SK-N-MC (cell line): ENCODE results near the gene POLR2C.

Experiments used
- DNase-seq: peaks from one replicate; pipeline ENCODE4 v3.0.0-alpha.2; 2011; ENCODE audit warnings: low read depth, low spot score
- H3K27ac ChIP-seq: fragments of 200-600 bp; sonication (generic); 2 replicates; pipeline ENCODE4 v1.5.1; 2016; ENCODE audit warnings: mixed run types
- H3K36me3 ChIP-seq: fragments of 200-600 bp; sonication (generic); 2 replicates; pipeline ENCODE4 v1.6.1; 2017; ENCODE audit warnings: antibody characterized with exemption, low read length, mixed read lengths; ENCODE audit not compliant: insufficient read depth
- H3K4me3 ChIP-seq: fragments of 200-600 bp; sonication (generic); 2 replicates; pipeline ENCODE4 v1.5.1; 2016
- H3K9ac ChIP-seq: fragments of 200-600 bp; sonication (generic); 2 replicates; pipeline ENCODE4 v1.8.0; 2017; ENCODE audit warnings: mixed run types, mixed read lengths; ENCODE audit not compliant: insufficient read length
- H3K9me3 ChIP-seq: fragments of 200-600 bp; sonication (generic); 2 replicates; pipeline ENCODE4 v1.6.1; 2017; ENCODE audit warnings: low read depth, mild to moderate bottlenecking, antibody characterized with exemption, low read length, moderate library complexity, mixed read lengths
- EZH2 ChIP-seq: fragments of 200-600 bp; sonication (generic); IDR thresholded peaks from one replicate; pipeline ENCODE4 v1.6.1; 2017; ENCODE audit warnings: antibody characterized with exemption
- FOXP2 ChIP-seq: optimal IDR thresholded peaks from 2 replicates; pipeline ENCODE3; 2011; ENCODE audit warnings: mild to moderate bottlenecking, moderate library complexity; ENCODE audit not compliant: insufficient read depth; ENCODE audit errors: extremely low read length, control extremely low read depth
- POLR2AphosphoS5 ChIP-seq: IDR thresholded peaks from 2 replicates; pipeline ENCODE4 v1.6.1; 2012; ENCODE audit warnings: mild to moderate bottlenecking, low read depth, low read length, borderline replicate concordance

POLR2C gene

GRCh38 chr16:57518520-57518919 lies 56.0 kb downstream of the POLR2C start:
- no peak overlapping the region for H3K4me3 ChIP-seq
- no peak for DNase-seq
- no peaks in the 10 kb centered on the region for H3K9me3 ChIP-seq
- H3K36me3 ChIP-seq, result no peaks in the 10 kb centered on the region
- TF ChIP-seq FOXP2 (no peak), POLR2AphosphoS5 (no peak), EZH2 (no peak)
- H3K27ac ChIP-seq, result no peak overlapping the region
- H3K9ac ChIP-seq, result no peak overlapping the region

- Histone ChIP-seq H3K9ac (no peak overlapping the region), H3K4me3 (no peak overlapping the region), H3K27ac (no peak overlapping the region), H3K9me3 (no peaks in the 10 kb centered on the region), H3K36me3 (no peaks in the 10 kb centered on the region)
- DNase-seq, result no peak
- TF ChIP-seq POLR2AphosphoS5, result no peak
- TF ChIP-seq FOXP2, result no peak
- TF ChIP-seq EZH2, result no peak
Observed at GRCh38 chr16:57518922-57519321, 56.4 kb downstream of the POLR2C start.

- no peak overlapping the region for H3K27ac ChIP-seq
- no peaks in the 10 kb centered on the region for H3K9me3 ChIP-seq
- no peak overlapping the region for H3K4me3 ChIP-seq
- no peak overlapping the region for H3K9ac ChIP-seq
- H3K36me3 ChIP-seq, result no peaks in the 10 kb centered on the region
- no peak for DNase-seq
- no peak for TF ChIP-seq EZH2
- TF ChIP-seq FOXP2, result no peak
- TF ChIP-seq POLR2AphosphoS5, result no peak
Observed at GRCh38 chr16:57519796-57520360, 57.4 kb downstream of the POLR2C start.
